ENCODE data around the gene SLFNL1.

SLFNL1 gene

GRCh38 chr1:40984531-40984930 is 37.0 kb downstream of the SLFNL1 start:
- peak overlapping the region; percentile 65 for H3K27ac ChIP-seq (ENCODE audit: low read depth, low read length)
- no peaks in the 10 kb centered on the region for H3K27me3 ChIP-seq (ENCODE audit: control insufficient read depth in 1 of 2, insufficient read depth in 2 of 2, low read length in 2 of 2)
- H3K9me3 ChIP-seq (ENCODE audit: low read length): no peaks in the 10 kb centered on the region
- H3K36me3 ChIP-seq (ENCODE audit: insufficient read depth, low read length): peaks cover 52% of the 10 kb centered on the region
- H3K4me3 ChIP-seq (ENCODE audit: low read depth in 1 of 2, low read length in 2 of 2): no peak overlapping the region
- no peak overlapping the region for H3K9ac ChIP-seq (ENCODE audit: low read length)
- peaks cover 64% of the 10 kb centered on the region for H3K4me1 ChIP-seq (ENCODE audit: insufficient read depth, low read length)

- no peaks in the 10 kb centered on the region for H3K9me3 ChIP-seq (ENCODE audit: low read length)
- H3K4me1 ChIP-seq (ENCODE audit: insufficient read depth, low read length): peaks cover 66% of the 10 kb centered on the region
- H3K27me3 ChIP-seq (ENCODE audit: control insufficient read depth in 1 of 2, insufficient read depth in 2 of 2, low read length in 2 of 2): no peaks in the 10 kb centered on the region
- H3K36me3 ChIP-seq (ENCODE audit: insufficient read depth, low read length): peaks cover 47% of the 10 kb centered on the region
- H3K4me3 ChIP-seq (ENCODE audit: low read depth in 1 of 2, low read length in 2 of 2): no peak overlapping the region
- H3K27ac ChIP-seq (ENCODE audit: low read depth, low read length): peak overlapping the region; percentile 65
- H3K9ac ChIP-seq (ENCODE audit: low read length): peak overlapping the region; percentile 4
Measured at GRCh38 chr1:40984066-40984465, 37.5 kb downstream of the SLFNL1 start.

- H3K4me1 ChIP-seq (ENCODE audit: insufficient read depth, low read length): peaks cover 69% of the 10 kb centered on the region
- no peaks in the 10 kb centered on the region for H3K27me3 ChIP-seq (ENCODE audit: control insufficient read depth in 1 of 2, insufficient read depth in 2 of 2, low read length in 2 of 2)
- H3K4me3 ChIP-seq (ENCODE audit: low read depth in 1 of 2, low read length in 2 of 2): peak overlapping the region in 1 of 2 donors; percentile 8
- peak overlapping the region; percentile 65 for H3K27ac ChIP-seq (ENCODE audit: low read depth, low read length)
- no peaks in the 10 kb centered on the region for H3K9me3 ChIP-seq (ENCODE audit: low read length)
- peaks cover 40% of the 10 kb centered on the region for H3K36me3 ChIP-seq (ENCODE audit: insufficient read depth, low read length)
- peak overlapping the region; percentile 4 for H3K9ac ChIP-seq (ENCODE audit: low read length)
Measured at GRCh38 chr1:40983286-40983685, 38.2 kb downstream of the SLFNL1 start.

- H3K27me3 ChIP-seq (ENCODE audit: control insufficient read depth in 1 of 2, insufficient read depth in 2 of 2, low read length in 2 of 2): no peaks in the 10 kb centered on the region
- H3K4me1 ChIP-seq (ENCODE audit: insufficient read depth, low read length): peaks cover 69% of the 10 kb centered on the region
- peak overlapping the region in 1 of 2 donors; percentile 8 for H3K4me3 ChIP-seq (ENCODE audit: low read depth in 1 of 2, low read length in 2 of 2)
- H3K9me3 ChIP-seq (ENCODE audit: low read length): no peaks in the 10 kb centered on the region
- peaks cover 37% of the 10 kb centered on the region for H3K36me3 ChIP-seq (ENCODE audit: insufficient read depth, low read length)
- peak overlapping the region; percentile 65 for H3K27ac ChIP-seq (ENCODE audit: low read depth, low read length)
- H3K9ac ChIP-seq (ENCODE audit: low read length): no peak overlapping the region
Measured at GRCh38 chr1:40982721-40983120, 38.8 kb downstream of the SLFNL1 start.

- Histone ChIP-seq H3K9ac (ENCODE audit: low read length) (peak overlapping the region; percentile 71), H3K27me3 (ENCODE audit: control insufficient read depth in 1 of 2, insufficient read depth in 2 of 2, low read length in 2 of 2) (no peaks in the 10 kb centered on the region), H3K4me1 (ENCODE audit: insufficient read depth, low read length) (peaks cover 67% of the 10 kb centered on the region), H3K36me3 (ENCODE audit: insufficient read depth, low read length) (peaks cover 29% of the 10 kb centered on the region), H3K4me3 (ENCODE audit: low read depth in 1 of 2, low read length in 2 of 2) (peak overlapping the region; percentile 23 to 66), H3K27ac (ENCODE audit: low read depth, low read length) (peak overlapping the region; percentile 87), H3K9me3 (ENCODE audit: low read length) (no peaks in the 10 kb centered on the region)
Measured at GRCh38 chr1:40981691-40982448, 39.7 kb downstream of the SLFNL1 start.

- H3K27ac ChIP-seq (ENCODE audit: low read depth, low read length): peak overlapping the region; percentile 87
Measured at GRCh38 chr1:40980453-40981121, 40.9 kb downstream of the SLFNL1 start.

GRCh38 chr1:40980068-40980452 is 41.5 kb downstream of the SLFNL1 start:
- H3K4me1 ChIP-seq (ENCODE audit: insufficient read depth, low read length): peaks cover 51% of the 10 kb centered on the region
- H3K36me3 ChIP-seq (ENCODE audit: insufficient read depth, low read length): peaks cover 11% of the 10 kb centered on the region
- H3K27ac ChIP-seq (ENCODE audit: low read depth, low read length): peak overlapping the region; percentile 87
- H3K4me3 ChIP-seq (ENCODE audit: low read depth in 1 of 2, low read length in 2 of 2): peak overlapping the region; percentile 60 to 66
- no peaks in the 10 kb centered on the region for H3K9me3 ChIP-seq (ENCODE audit: low read length)
- H3K27me3 ChIP-seq (ENCODE audit: control insufficient read depth in 1 of 2, insufficient read depth in 2 of 2, low read length in 2 of 2): no peaks in the 10 kb centered on the region
- H3K9ac ChIP-seq (ENCODE audit: low read length): peak overlapping the region; percentile 30

More at GRCh38 chr1:40980453-40981121, 40.9 kb downstream of the SLFNL1 start:
- Histone ChIP-seq H3K36me3 (ENCODE audit: insufficient read depth, low read length) (peaks cover 16% of the 10 kb centered on the region), H3K27me3 (ENCODE audit: control insufficient read depth in 1 of 2, insufficient read depth in 2 of 2, low read length in 2 of 2) (no peaks in the 10 kb centered on the region), H3K9me3 (ENCODE audit: low read length) (no peaks in the 10 kb centered on the region), H3K9ac (ENCODE audit: low read length) (peak overlapping the region; percentile 30), H3K4me1 (ENCODE audit: insufficient read depth, low read length) (peaks cover 56% of the 10 kb centered on the region), H3K4me3 (ENCODE audit: low read depth in 1 of 2, low read length in 2 of 2) (peak overlapping the region; percentile 60 to 66)

- peaks cover 5% of the 10 kb centered on the region for H3K36me3 ChIP-seq (ENCODE audit: insufficient read depth, low read length)
- peaks cover 46% of the 10 kb centered on the region for H3K4me1 ChIP-seq (ENCODE audit: insufficient read depth, low read length)
- no peaks in the 10 kb centered on the region for H3K27me3 ChIP-seq (ENCODE audit: control insufficient read depth in 1 of 2, insufficient read depth in 2 of 2, low read length in 2 of 2)
- no peaks in the 10 kb centered on the region for H3K9me3 ChIP-seq (ENCODE audit: low read length)
- peak within 1 kb of the TSS; percentile 80 for H3K9ac ChIP-seq (ENCODE audit: low read length)
- H3K27ac ChIP-seq (ENCODE audit: low read depth, low read length): peak within 1 kb of the TSS; percentile 87
- H3K4me3 ChIP-seq (ENCODE audit: low read depth in 1 of 2, low read length in 2 of 2): peak within 1 kb of the TSS; percentile 72 to 91
Measured at GRCh38 chr1:40979241-40980067, 42.1 kb downstream of the SLFNL1 start, which contains the start of gene CTPS1. Gene CTPS1 (plus strand): TSS chr1:40979696. CDS start chr1:40983291, 3,595 bp downstream.

GRCh38 chr1:40978886-40979240 is 42.7 kb downstream of the SLFNL1 start:
- Histone ChIP-seq H3K9me3 (ENCODE audit: low read length) (no peaks in the 10 kb centered on the region), H3K27me3 (ENCODE audit: control insufficient read depth in 1 of 2, insufficient read depth in 2 of 2, low read length in 2 of 2) (no peaks in the 10 kb centered on the region), H3K4me3 (ENCODE audit: low read depth in 1 of 2, low read length in 2 of 2) (peak overlapping the region; percentile 72 to 91), H3K9ac (ENCODE audit: low read length) (peak overlapping the region; percentile 80), H3K4me1 (ENCODE audit: insufficient read depth, low read length) (peaks cover 40% of the 10 kb centered on the region), H3K36me3 (ENCODE audit: insufficient read depth, low read length) (no peaks in the 10 kb centered on the region), H3K27ac (ENCODE audit: low read depth, low read length) (peak overlapping the region; percentile 87)

GRCh38 chr1:40977716-40978115 is 43.8 kb downstream of the SLFNL1 start:
- Histone ChIP-seq H3K27me3 (ENCODE audit: control insufficient read depth in 1 of 2, insufficient read depth in 2 of 2, low read length in 2 of 2) (no peaks in the 10 kb centered on the region), H3K36me3 (ENCODE audit: insufficient read depth, low read length) (no peaks in the 10 kb centered on the region), H3K9ac (ENCODE audit: low read length) (no peak overlapping the region), H3K4me3 (ENCODE audit: low read depth in 1 of 2, low read length in 2 of 2) (no peak overlapping the region), H3K9me3 (ENCODE audit: low read length) (no peaks in the 10 kb centered on the region), H3K4me1 (ENCODE audit: insufficient read depth, low read length) (peaks cover 29% of the 10 kb centered on the region), H3K27ac (ENCODE audit: low read depth, low read length) (no peak overlapping the region)
